ENCODE measurements around the gene MRGPRE.

The MRGPRE gene

GRCh38 chr11:3194016-3194816 is 38.0 kb downstream of the MRGPRE start:
- FAIRE-seq: no peak

GRCh38 chr11:3193373-3194015 is 38.7 kb downstream of the MRGPRE start:
- FAIRE-seq: no peak

DNA sequence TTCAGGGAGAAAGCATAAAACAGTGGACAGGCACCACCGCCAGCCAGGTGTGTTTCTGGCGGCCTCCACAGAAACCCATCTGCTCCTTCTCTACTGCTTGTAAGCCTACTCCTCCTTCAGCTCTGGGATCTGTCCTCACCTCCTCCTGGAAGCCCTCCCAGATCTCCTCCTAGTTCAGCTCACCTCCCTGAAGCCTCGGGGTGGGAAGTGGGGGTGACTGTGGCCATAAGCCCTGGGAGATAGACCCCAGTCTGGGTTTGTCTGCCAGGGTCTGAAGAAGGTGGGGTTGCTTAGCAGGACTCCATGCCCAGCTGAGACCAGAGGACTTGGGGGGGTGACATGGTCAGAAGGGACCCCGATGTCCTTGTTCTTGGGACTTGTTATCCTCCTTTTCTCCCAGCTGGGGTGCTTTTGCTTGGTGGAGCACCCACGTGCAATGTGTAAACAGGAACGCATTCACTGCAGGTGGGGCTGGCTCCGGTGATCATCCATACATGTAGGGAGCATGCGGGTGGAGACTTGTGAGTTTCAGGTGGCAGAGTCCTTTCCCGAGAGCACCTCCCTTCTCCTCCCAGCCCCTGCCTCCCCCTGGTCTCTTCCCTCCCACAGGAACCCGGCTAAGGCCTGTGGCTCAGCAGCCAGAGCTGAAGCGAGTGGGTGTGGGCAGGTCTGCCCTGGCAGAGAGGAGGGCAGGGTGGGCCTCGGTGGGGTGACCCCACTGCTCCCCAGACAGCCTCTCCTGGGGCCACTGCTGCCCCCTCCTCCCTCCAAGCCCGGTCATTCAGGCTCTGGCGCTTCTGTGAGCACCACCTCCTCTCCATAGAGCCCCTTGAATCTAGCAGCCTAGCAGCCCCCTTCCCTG is 39.5 kb downstream of the MRGPRE start:
- FAIRE-seq: no peak

GRCh38 chr11:3191586-3192324 is 40.5 kb downstream of the MRGPRE start:
- no peak for FAIRE-seq

DNA sequence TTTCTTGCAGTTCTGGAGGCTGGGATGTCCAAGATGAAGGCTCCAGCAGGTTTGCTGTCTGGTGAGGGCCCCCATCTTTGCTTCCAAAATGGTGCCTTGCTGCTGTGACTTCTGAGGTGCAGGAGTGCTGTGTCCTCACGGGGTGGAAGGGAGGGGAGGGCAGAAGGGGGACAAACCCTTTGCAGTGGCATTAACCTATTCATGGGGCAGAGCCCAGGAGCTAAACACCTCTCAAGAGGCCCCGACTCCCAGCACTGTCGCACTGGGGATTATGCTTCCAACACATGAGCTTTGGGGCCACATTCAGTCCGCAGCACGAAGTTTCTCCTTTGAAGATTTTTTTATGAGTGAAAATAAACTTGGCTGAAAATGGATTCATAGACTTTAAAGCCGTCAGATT is 41.6 kb downstream of the MRGPRE start:
- FAIRE-seq: no peak

- no peak for FAIRE-seq
Measured at GRCh38 chr11:3189886-3190583, 42.2 kb downstream of the MRGPRE start.

- no peak for FAIRE-seq
Measured at GRCh38 chr11:3189196-3189843, 42.9 kb downstream of the MRGPRE start.

GRCh38 chr11:3188496-3189195 is 43.6 kb downstream of the MRGPRE start:
- no peak for FAIRE-seq

GRCh38 chr11:3186166-3186953 is 45.9 kb downstream of the MRGPRE start:
- no peak for FAIRE-seq

DNA sequence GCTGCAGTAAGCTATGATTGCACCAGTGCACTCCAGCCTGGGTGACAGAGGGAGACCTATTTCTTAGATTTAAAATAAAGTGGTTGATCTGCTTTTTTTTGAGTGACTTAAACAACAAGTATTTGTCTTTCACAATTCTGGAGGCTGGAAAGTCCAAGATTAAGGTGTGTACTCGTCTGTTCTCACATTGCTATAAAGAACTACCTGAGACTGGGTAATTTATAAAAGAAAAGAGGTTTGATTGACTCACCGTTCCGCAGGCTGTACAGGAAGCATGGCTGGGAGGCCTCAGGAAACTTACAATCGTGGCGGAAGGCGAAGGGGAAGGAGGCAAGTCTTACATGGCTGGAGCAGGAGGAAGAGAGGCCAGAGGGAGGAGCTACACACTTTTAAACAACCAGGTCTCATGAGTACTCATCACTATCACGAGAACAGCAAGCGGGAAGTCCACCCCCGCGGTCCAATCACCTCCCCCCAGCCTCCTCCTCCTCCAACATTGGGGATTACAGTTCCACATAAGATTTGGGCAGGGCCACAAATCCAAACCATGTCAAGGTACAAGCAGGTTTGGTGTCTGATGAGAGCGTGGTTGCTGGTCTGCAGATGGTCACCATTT is 47.4 kb downstream of the MRGPRE start:
- no peak for FAIRE-seq

- FAIRE-seq: no peak
Measured at GRCh38 chr11:3183523-3183922, 48.7 kb downstream of the MRGPRE start.

DNA sequence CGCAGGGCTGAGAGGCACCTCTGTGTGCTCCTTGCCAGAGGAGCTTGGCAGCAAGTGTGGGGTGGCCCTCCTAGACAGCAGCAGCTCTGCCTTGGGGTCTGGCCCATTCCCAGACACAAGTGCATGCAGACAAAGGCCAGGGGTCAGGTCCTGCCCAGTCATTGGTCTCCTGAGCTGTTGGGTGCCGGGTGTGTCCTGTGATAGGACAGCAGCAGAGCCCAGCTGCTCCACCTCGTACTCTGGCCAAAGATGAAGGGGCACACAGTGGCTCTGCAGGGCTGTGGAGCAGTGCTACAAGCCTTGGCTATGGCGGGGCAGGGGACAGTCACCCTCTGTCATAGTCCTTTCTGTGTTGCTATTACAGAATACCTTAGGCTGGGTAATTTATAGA is 49.8 kb downstream of the MRGPRE start:
- no peak for FAIRE-seq

GRCh38 chr11:3181725-3182461 is 50.3 kb downstream of the MRGPRE start:
- no peak for FAIRE-seq

GRCh38 chr11:3180869-3181268 is 51.3 kb downstream of the MRGPRE start:
- no peak for FAIRE-seq

- FAIRE-seq: no peak
Measured at GRCh38 chr11:3178349-3178748, 53.9 kb downstream of the MRGPRE start.

- FAIRE-seq: no peak
Measured at GRCh38 chr11:3177931-3178330, 54.3 kb downstream of the MRGPRE start.

Measured in G401.6 (cell line).